HUES64 (cell line): Measurements from ENCODE around the gene GMDS.

Experiments
- H3K27ac ChIP-seq: 2 replicates; pipeline ENCODE4 v1.7.0; 2013; ENCODE audit warnings: low read depth, low read length, inconsistent platforms
- H3K27me3 ChIP-seq: 2 replicates; pipeline ENCODE4 v1.6.1; 2013; ENCODE audit warnings: mild to moderate bottlenecking, low read length; ENCODE audit not compliant: insufficient read depth
- H3K36me3 ChIP-seq: 2 replicates; pipeline ENCODE4 v1.6.1; 2013; ENCODE audit warnings: mild to moderate bottlenecking, low read length; ENCODE audit not compliant: insufficient read depth
- H3K4me1 ChIP-seq: 2 replicates; pipeline ENCODE4 v1.6.1; 2013; ENCODE audit warnings: mild to moderate bottlenecking, low read length, moderate library complexity; ENCODE audit not compliant: insufficient read depth
- H3K4me3 ChIP-seq: 2 replicates; pipeline ENCODE4 v1.5.1; 2013; ENCODE audit warnings: mild to moderate bottlenecking, low read length, moderate library complexity
- H3K9ac ChIP-seq: 2 replicates; pipeline ENCODE4 v1.6.1; 2013; ENCODE audit warnings: mild to moderate bottlenecking, low read depth, low read length
- H3K9me3 ChIP-seq: 2 replicates; pipeline ENCODE4 v1.6.1; 2013; ENCODE audit warnings: low read depth, low read length; ENCODE audit not compliant: insufficient read depth
- WGBS: fragments of 150-250, 120-280 bp; methylation state at CpG from one replicate; pipeline ENCODE4 v1.1.7; 2013; ENCODE audit warnings: missing lambda C conversion rate; 5-methylcytosine and 5-hydroxymethylcytosine counted together

Gene GMDS

GRCh38 chr6:2240961-2241360 lies 4.4 kb downstream of the GMDS start:
- H3K9ac ChIP-seq = no peak overlapping the region
- WGBS = 92% methylated on average over 6 of the region's 6 CpGs

DNA sequence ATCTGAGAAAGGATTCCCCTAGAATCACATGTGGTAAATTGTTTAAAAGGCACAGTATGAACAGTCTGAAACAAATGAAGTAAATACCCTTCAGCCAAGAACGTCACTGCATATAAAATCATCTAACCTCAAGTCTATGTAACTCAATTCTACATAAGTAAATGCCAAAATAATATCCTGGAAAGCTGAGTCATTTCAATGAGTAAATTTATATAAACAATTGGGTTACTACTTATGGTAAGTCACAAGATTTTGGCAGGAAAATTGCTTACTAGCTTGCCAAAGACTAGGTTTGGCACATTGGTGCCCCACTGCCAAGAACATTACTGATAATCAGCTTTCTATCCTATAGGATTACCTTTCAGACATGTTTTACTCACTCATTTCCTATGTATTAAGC lies 8.4 kb downstream of the GMDS start:
- Histone ChIP-seq H3K9me3 (no peaks in the 10 kb centered on the region), H3K36me3 (no peaks in the 10 kb centered on the region), H3K27me3 (no peaks in the 10 kb centered on the region), H3K4me3 (no peak overlapping the region), H3K4me1 (peaks cover 24% of the 10 kb centered on the region), H3K27ac (no peak overlapping the region), H3K9ac (no peak overlapping the region)
- 60% methylated on average over 1 of the region's 1 CpG for WGBS

More at GRCh38 chr6:2240961-2241360, 4.4 kb downstream of the GMDS start:
- Histone ChIP-seq H3K9me3 (no peaks in the 10 kb centered on the region), H3K36me3 (no peaks in the 10 kb centered on the region), H3K4me1 (peaks cover 27% of the 10 kb centered on the region), H3K27me3 (peaks cover 9% of the 10 kb centered on the region), H3K27ac (no peak overlapping the region), H3K4me3 (0 out of 2 replicates have a peak overlapping the region, but pooled peaks have one; percentile 15)

- Histone ChIP-seq H3K36me3 (no peaks in the 10 kb centered on the region), H3K9me3 (no peaks in the 10 kb centered on the region), H3K4me1 (peaks cover 19% of the 10 kb centered on the region), H3K27me3 (no peaks in the 10 kb centered on the region), H3K9ac (no peak overlapping the region), H3K4me3 (no peak overlapping the region), H3K27ac (no peak overlapping the region)
- WGBS = 92% methylated on average over 2 of the region's 2 CpGs
These were observed 9.5 kb downstream of the GMDS start for GRCh38 chr6:2235777-2236495.

DNA sequence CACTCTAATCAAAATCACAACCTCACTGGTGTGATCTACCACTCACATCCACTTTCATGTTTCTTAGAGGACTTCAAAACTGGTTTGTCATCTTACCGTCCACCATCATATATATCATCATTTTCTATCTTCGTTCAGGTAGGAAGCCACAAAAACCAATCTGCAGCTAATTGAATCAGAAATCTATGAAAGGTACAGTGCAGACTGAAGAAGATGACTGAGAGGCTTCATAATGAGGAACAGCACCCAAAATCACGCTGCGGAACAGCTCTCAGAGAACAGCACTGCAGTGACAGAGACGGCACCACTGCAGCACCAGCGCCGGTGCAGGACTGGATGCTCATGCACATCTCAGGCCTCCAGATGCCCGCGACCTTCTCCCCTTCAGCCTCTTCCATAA lies 13.0 kb downstream of the GMDS start:
- no peaks in the 10 kb centered on the region for H3K9me3 ChIP-seq
- no peaks in the 10 kb centered on the region for H3K27me3 ChIP-seq
- H3K36me3 ChIP-seq = no peaks in the 10 kb centered on the region
- no peak overlapping the region for H3K4me3 ChIP-seq
- no peak overlapping the region for H3K27ac ChIP-seq
- WGBS = 96% methylated on average over 9 of the region's 9 CpGs
- no peak overlapping the region for H3K9ac ChIP-seq
- H3K4me1 ChIP-seq = peaks cover 29% of the 10 kb centered on the region

DNA sequence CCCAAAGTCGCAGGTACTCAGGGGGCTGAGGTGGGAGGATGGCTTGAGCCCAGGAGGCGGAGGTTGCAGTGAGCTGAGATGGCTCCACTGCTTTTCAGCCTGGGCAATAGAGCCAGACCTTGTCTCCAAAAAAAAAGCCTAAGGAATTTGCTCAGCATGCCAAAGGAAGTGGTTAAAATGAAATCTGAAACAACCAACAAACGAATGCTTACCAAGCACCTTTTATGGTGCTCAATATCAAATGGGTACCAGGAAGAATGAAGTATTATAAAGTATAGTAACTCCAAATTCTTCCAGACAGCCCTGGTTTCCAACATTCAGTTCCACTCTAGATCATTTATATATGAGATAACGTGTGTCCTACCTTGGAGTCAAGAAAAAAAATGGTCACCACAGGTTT lies 14.0 kb downstream of the GMDS start:
- no peak overlapping the region for H3K27ac ChIP-seq
- no peaks in the 10 kb centered on the region for H3K9me3 ChIP-seq
- H3K27me3 ChIP-seq = no peaks in the 10 kb centered on the region
- WGBS = 96% methylated on average over 3 of the region's 4 CpGs
- H3K4me3 ChIP-seq = no peak overlapping the region
- no peak overlapping the region for H3K9ac ChIP-seq
- H3K4me1 ChIP-seq = peaks cover 26% of the 10 kb centered on the region
- H3K36me3 ChIP-seq = no peaks in the 10 kb centered on the region

GRCh38 chr6:2230659-2231277 lies 14.6 kb downstream of the GMDS start:
- Histone ChIP-seq H3K36me3 (no peaks in the 10 kb centered on the region), H3K9ac (no peak overlapping the region), H3K4me3 (no peak overlapping the region), H3K4me1 (peaks cover 26% of the 10 kb centered on the region), H3K9me3 (no peaks in the 10 kb centered on the region), H3K27ac (no peak overlapping the region), H3K27me3 (no peaks in the 10 kb centered on the region)
- no CpG with 5 or more reads among the region's 2 CpGs for WGBS

- no peak overlapping the region for H3K4me3 ChIP-seq
- H3K36me3 ChIP-seq = no peaks in the 10 kb centered on the region
- H3K27ac ChIP-seq = no peak overlapping the region
- H3K4me1 ChIP-seq = peaks cover 26% of the 10 kb centered on the region
- WGBS = 81% methylated on average over 4 of the region's 4 CpGs
- no peaks in the 10 kb centered on the region for H3K27me3 ChIP-seq
- H3K9me3 ChIP-seq = no peaks in the 10 kb centered on the region
- H3K9ac ChIP-seq = no peak overlapping the region
These were observed 15.7 kb downstream of the GMDS start for GRCh38 chr6:2229742-2230141.

- 94% methylated on average over 4 of the region's 4 CpGs for WGBS
- Histone ChIP-seq H3K4me1 (peaks cover 26% of the 10 kb centered on the region), H3K4me3 (no peak overlapping the region), H3K9me3 (no peaks in the 10 kb centered on the region), H3K27ac (no peak overlapping the region), H3K27me3 (no peaks in the 10 kb centered on the region), H3K9ac (no peak overlapping the region), H3K36me3 (no peaks in the 10 kb centered on the region)
These were observed 16.4 kb downstream of the GMDS start for GRCh38 chr6:2229039-2229438.

GRCh38 chr6:2228392-2228791 lies 17.0 kb downstream of the GMDS start:
- Histone ChIP-seq H3K9me3 (no peaks in the 10 kb centered on the region), H3K27me3 (no peaks in the 10 kb centered on the region), H3K4me1 (peaks cover 26% of the 10 kb centered on the region), H3K27ac (no peak overlapping the region), H3K9ac (no peak overlapping the region), H3K4me3 (no peak overlapping the region), H3K36me3 (no peaks in the 10 kb centered on the region)
- WGBS = 89% methylated on average over 2 of the region's 2 CpGs

- Histone ChIP-seq H3K4me1 (peaks cover 28% of the 10 kb centered on the region), H3K27ac (no peak overlapping the region), H3K36me3 (no peaks in the 10 kb centered on the region), H3K9ac (no peak overlapping the region), H3K9me3 (no peaks in the 10 kb centered on the region), H3K4me3 (no peak overlapping the region), H3K27me3 (no peaks in the 10 kb centered on the region)
- 81% methylated on average over 1 of the region's 2 CpGs for WGBS
These were observed 18.6 kb downstream of the GMDS start for GRCh38 chr6:2226775-2227174.

DNA sequence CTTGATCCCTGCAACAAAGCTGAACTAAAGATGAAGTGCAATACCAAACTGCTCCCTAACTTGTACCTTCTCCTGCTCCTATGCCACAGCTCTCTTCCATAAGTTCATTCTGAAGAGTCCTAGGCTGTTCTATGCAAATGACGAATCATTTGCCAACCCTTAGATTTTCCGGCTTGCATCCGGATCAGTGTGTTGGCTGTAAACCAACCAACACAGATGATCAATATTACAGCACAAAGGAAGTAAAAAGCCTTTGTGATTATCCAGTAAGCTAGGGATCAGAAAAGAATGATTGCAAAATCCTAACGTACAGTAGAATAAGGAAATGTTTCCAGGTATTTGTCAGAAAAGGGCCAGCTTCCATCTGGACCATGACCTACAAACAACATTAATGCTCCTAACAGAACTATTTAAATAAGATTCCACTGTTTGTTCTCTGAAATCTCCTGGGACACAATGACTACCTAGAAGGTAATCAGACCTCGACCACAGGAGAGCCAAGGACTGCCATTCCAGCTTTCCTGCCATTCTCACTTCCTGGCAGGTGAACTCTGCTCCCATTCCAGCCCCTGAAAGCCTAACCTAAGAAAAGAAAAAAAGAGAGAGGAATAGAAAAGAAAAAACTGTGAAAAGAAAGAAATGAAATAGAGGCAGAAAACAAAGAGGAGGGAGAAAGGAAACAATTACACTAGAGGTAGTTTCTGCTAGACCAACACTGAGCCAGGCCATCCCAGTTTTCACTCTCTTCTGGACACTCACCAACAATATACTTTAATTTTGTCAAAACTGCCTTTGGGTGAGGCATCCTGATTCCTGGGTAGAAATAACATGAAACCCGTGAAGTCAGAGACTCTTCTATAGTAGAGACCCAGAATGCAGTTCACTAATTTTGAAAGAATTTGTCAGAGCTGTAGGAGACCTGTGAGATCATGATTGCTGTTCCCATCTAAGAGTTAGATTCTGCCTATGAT lies 19.7 kb downstream of the GMDS start:
- no peak overlapping the region for H3K9ac ChIP-seq
- no peak overlapping the region for H3K4me3 ChIP-seq
- H3K27ac ChIP-seq = no peak overlapping the region
- 90% methylated on average over 6 of the region's 6 CpGs for WGBS
- H3K4me1 ChIP-seq = peaks cover 23% of the 10 kb centered on the region
- no peaks in the 10 kb centered on the region for H3K9me3 ChIP-seq
- no peaks in the 10 kb centered on the region for H3K27me3 ChIP-seq
- H3K36me3 ChIP-seq = no peaks in the 10 kb centered on the region
